GM12873 (cell line): Measurements from ENCODE around the gene UBR1.

Experiments used
- CTCF ChIP-seq: IDR thresholded peaks from 2 replicates; pipeline ENCODE4 v1.5.1; 2012; ENCODE audit warnings: low read depth, mild to moderate bottlenecking, moderate library complexity, low read length, control low read depth; ENCODE audit not compliant: insufficient read depth; ENCODE audit errors: missing control alignments

UBR1 gene

GRCh38 chr15:43135351-43135750, 29.5 kb upstream of the UBR1 start:
- TF ChIP-seq CTCF = no peak

GRCh38 chr15:43134157-43134635, 28.4 kb upstream of the UBR1 start:
- no peak for TF ChIP-seq CTCF

DNA sequence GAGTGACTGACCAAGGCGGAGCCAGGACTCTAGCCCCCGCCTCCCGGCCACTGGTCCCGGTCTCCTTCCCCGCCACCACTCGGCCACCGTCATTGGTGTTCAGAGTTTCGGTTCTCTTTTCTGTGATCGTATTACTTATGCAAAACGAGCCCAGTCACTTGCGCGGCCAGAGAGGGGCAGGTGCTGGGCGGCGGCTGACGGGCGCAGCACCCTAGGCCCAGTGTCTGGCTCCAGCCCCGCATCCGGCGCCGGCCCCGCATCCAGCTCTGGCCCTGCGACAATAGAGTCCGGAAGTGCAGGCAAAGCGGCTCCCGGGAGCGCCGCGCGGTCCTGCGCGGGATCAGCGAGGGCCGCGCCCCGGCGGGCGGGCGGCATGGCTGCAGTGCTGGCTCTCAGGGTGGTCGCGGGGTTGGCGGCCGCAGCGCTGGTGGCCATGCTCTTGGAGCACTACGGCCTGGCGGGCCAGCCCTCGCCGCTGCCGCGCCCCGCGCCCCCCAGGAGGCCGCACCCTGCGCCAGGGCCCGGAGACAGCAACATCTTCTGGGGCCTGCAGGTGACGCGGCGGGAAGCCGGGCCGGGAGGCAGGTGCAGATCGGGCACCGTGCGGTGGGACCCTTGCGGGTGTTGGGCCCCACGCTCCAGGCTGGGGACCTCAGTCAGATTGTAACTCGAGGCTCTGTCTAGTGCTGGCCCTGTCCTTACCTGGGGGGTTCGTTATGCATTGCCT, 27.8 kb upstream of the UBR1 start, which contains the start of gene TMEM62:
TMEM62 (plus strand) TSS at position 157 of the 727 bp plus-strand sequence; CDS start at position 374, 217 bp downstream.
- TF ChIP-seq CTCF = no peak

GRCh38 chr15:43132830-43133429, 27.1 kb upstream of the UBR1 start:
- TF ChIP-seq CTCF = no peak

- no peak for TF ChIP-seq CTCF
Measured at GRCh38 chr15:43128980-43129335, 23.1 kb upstream of the UBR1 start.

DNA sequence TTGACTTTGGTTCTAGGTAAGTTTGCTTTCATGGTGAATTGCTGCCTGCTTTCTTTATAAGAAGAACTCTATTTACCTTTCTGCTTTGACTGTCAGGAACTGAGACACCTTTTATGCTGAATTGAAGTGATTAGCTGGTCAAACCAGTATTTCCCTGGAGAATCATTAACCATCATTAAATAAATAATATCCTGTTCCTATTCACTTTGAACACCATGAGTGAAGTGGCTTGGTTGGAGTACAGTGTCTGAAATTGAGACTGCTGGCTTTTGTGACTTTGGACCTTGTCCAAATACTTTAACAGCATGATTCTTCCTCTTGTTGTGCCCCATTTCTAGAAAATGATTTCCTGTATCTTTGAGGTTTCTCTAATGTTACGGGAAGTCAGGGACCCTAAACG, 21.9 kb upstream of the UBR1 start:
- TF ChIP-seq CTCF = no peak

DNA sequence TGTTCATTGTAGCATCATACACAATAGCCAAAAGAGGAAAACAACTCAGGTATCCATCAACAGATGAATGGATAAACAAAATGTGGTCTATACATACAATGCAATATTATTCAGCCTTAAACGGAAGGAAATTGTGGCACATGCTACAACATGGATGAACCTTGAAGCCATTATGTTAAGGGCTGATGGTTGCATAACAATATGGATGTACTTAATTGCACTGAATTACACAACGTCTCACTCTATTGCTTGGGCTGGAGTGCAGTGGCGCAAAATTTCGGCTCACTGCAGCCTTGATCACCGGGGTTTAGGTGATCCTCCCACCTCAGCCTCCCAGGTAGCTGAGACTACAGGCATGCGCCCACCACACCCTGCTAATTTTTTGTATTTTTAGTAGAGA, 20.5 kb upstream of the UBR1 start:
- TF ChIP-seq CTCF = no peak
